ENCODE results near the gene KIAA0513.
A peak's percentile ranks its signal among the peaks of the same experiment; 100 is the strongest.

KIAA0513 gene, protein sequence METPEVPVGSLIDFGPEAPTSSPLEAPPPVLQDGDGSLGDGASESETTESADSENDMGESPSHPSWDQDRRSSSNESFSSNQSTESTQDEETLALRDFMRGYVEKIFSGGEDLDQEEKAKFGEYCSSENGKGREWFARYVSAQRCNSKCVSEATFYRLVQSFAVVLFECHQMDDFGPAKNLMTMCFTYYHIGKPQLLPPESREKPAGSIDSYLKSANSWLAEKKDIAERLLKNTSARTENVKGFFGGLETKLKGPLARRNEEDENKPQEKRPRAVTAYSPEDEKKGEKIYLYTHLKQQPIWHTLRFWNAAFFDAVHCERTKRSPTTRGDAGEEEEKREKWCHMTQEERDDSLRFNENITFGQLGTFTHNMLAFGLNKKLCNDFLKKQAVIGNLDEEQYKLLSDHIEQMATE

DNA sequence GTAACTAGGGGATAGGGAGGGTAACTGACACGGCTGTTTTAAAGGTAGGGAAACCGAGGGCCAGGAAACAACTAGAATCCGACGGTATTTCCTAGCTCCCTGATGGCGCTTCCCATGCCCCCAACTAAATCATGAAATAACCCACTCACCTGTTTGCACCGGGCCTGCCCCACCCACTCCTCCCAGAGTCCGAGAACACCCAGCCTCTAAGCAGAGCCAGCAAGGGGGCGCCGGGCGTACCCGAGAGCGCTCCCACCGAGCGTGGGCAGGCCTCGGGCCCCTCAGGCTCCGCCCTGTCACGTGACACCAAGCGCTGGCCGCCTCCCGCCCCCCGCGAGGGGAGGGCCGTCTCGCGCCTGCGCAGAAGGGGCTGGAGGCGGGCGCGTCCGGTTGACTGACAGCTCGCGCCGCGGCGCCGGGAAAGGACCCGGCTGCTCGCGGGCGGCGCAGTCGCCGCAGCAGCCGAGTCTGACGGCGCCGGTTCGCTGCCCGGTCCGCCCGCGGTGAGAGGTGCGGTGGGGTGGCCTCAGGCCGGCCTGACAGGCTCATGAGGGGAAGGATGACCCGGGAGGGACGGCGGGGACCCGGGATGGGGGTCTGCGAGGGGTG lies at the start of gene KIAA0513:
Gene KIAA0513 (plus strand): TSS at position 447 of the 609 bp plus-strand sequence. CDS start 39,277 bp downstream, outside the sequence.
- no peaks in the 10 kb centered on the region for H3K9me3 Mint-ChIP-seq

DNA sequence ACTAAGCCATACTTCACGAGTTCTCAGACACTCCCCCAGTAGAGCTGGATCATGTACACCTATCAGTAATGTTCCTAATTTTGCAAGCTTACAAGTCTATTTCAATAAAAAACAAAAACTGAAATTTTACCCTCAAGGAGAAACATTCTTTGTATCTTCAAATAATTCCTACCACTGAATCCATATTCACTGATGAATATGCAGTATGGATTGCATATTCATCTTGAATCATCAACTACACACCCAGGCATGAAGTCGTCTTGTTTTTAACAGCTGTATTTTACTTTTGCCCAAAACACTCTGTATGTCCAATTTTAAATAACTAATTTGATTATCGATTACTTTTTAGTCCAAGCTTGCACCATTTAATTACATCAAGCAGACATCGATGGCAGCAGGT lies 48.1 kb upstream of the KIAA0513 start:
- H3K27ac Mint-ChIP-seq = no peak overlapping the region
- peaks cover 55% of the 10 kb centered on the region for H3K36me3 Mint-ChIP-seq (ENCODE audit: low read depth)
- H3K27me3 Mint-ChIP-seq = no peaks in the 10 kb centered on the region
- H3K4me3 Mint-ChIP-seq = no peak overlapping the region
- no peaks in the 10 kb centered on the region for H3K9me3 Mint-ChIP-seq
- H3K4me1 Mint-ChIP-seq (ENCODE audit: low read depth) = no peaks in the 10 kb centered on the region

More for the DNA sequence above, at the start of gene KIAA0513:
- Mint-ChIP-seq H3K27ac (peak within 1 kb of the TSS; percentile 94), H3K27me3 (no peaks in the 10 kb centered on the region), H3K36me3 (ENCODE audit: low read depth) (peaks cover 4% of the 10 kb centered on the region), H3K4me1 (ENCODE audit: low read depth) (peaks cover 47% of the 10 kb centered on the region), H3K4me3 (peak within 1 kb of the TSS; percentile 88)

DNA sequence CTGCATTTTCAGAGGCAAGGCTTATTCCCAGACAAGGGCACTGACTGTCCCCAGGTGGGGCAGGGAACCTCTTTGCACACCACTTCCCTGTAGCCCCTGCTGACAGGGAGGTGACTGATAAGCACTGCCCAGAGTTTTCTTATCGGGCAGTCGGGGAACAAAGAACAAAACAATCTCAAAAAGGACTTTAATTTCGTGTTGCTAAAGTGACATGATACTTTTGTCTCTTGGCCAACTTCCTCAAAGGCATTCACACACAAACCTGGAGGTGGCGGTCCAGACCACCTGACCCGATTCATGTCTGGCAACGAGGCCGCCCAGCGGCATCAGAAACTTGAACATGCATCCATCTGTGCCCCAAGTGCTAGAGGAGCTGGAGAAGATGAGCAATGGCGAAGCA lies 45.2 kb upstream of the KIAA0513 start:
- H3K4me1 Mint-ChIP-seq (ENCODE audit: low read depth) = peaks cover 10% of the 10 kb centered on the region
- H3K27ac Mint-ChIP-seq = no peak overlapping the region
- no peak overlapping the region for H3K4me3 Mint-ChIP-seq
- H3K27me3 Mint-ChIP-seq = no peaks in the 10 kb centered on the region
- H3K9me3 Mint-ChIP-seq = no peaks in the 10 kb centered on the region
- peaks cover 50% of the 10 kb centered on the region for H3K36me3 Mint-ChIP-seq (ENCODE audit: low read depth)

DNA sequence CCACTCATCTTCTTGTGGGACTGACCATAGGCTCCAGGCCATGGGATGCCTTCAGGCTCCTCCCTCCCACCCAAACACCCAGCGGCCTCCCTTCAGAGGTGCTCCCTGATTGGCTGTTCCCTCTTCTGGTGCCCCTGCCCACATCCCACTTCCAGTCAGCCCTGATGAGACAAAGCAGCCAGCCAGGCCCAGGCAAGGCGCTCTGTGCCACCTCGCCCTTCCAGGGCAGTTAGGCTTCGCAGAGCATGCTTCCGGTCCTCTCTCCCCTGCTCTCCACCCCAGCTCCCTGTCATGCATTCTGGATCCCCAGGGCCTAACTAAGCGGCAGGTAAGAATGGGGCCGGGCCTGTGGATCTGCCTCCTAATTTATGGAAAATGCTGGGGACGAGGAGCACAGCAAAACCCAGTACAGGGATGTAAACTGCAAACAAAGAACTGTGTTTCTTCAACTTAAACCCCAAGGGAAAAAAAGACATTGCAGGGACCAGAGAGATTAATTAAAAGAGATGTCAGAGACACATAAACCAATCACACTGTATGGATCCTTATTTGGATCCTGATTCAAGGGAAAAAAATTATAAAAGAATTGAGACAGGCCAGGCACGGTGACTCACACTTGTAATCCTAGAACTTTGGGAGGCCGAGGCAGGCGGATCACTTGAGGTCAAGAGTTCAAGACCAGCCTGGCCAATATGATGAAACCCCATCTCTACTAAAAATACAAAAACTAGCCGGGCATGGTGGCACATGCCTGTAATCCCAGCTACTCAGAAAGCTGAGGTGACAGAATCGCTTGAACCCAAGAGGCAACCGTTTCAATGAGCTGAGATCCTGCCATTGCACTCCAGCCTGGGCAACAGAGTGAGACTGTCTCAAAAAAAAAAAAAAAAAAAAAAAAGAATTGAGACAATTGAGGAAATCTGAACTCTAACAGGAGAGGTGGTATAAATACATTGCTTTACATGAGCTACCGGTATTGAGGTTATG lies 42.2 kb upstream of the KIAA0513 start:
- Mint-ChIP-seq H3K4me1 (ENCODE audit: low read depth) (peaks cover 10% of the 10 kb centered on the region), H3K4me3 (no peak overlapping the region), H3K36me3 (ENCODE audit: low read depth) (peaks cover 53% of the 10 kb centered on the region), H3K27ac (no peak overlapping the region), H3K27me3 (no peaks in the 10 kb centered on the region), H3K9me3 (no peaks in the 10 kb centered on the region)

DNA sequence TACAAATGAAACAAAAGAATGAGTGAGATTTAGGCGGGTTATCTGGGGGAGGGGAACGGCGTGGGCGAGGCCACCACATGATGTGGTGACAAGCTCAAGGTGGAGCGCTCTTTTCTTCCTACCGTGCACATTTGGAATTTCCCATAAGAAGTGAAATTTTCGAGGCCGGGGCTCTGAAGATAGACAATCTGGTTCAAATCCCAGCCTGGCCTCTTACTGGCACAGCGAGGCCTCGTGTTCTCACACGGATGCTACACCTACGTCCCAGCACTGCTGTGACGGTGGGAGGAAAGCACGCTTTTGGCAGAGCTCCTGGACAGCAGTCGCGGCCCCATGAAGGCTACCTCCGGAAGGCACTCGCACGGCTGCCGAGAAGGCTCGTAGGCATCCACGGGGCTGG lies 41.5 kb upstream of the KIAA0513 start:
- Mint-ChIP-seq H3K4me1 (ENCODE audit: low read depth) (peaks cover 10% of the 10 kb centered on the region), H3K27me3 (no peaks in the 10 kb centered on the region), H3K27ac (no peak overlapping the region), H3K9me3 (no peaks in the 10 kb centered on the region), H3K36me3 (ENCODE audit: low read depth) (peaks cover 53% of the 10 kb centered on the region), H3K4me3 (no peak overlapping the region)

DNA sequence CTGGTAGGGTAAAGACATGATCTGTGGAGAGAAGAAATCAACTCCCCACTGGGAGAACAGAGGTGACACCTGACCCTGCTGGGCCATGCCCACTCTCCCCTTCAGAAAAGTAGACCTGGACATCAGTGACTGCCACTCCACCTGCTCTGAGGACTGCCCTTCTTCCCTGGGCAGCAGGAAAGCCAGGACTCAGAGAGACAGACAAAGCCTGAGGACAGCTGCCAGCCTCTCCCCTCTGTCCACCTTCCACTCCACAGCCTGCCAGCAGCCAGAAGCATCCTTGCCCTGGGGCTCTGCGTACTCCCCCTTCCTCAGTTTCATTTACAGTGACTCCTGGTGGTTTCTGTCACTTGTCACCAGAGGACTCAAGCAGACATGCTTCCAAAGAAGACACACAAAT lies 40.7 kb upstream of the KIAA0513 start:
- no peak overlapping the region for H3K27ac Mint-ChIP-seq
- no peaks in the 10 kb centered on the region for H3K27me3 Mint-ChIP-seq
- peaks cover 10% of the 10 kb centered on the region for H3K4me1 Mint-ChIP-seq (ENCODE audit: low read depth)
- no peak overlapping the region for H3K4me3 Mint-ChIP-seq
- no peaks in the 10 kb centered on the region for H3K9me3 Mint-ChIP-seq
- peaks cover 48% of the 10 kb centered on the region for H3K36me3 Mint-ChIP-seq (ENCODE audit: low read depth)

DNA sequence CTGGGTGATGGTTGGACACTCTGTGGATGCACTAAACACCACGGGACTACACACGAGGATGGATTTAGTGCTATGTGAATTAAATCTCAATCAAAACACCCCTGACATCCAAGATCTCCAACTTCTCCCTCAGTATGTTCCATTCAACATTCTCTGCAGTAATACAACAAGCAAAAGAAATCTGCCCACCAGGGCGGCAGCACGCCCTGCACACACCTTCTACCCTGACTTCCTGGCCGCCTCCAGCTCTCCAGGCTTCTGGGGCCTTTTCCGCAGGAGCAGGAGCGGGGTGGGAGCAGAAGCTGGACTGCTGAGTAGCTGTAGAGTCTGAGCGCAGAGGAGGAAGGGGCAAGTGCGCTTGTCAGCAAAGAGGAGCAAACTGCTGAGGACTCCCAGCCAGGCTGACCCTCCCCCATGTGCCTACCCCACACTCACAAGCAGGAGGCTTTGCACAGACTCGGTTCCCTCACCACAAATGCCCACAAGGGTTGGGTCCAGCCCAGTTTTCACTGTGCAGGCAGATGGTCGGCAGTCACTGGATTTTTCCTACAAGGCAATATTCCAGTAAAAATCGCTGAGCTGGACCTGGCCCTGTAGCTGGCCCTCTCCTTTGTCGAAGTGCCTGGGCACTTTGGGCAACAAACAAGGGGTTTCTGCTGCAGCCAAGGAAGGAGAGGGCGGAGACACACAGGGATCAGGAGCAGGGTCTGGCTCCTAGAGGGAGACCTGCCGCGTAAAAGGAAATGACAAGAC lies 39.1 kb upstream of the KIAA0513 start:
- Mint-ChIP-seq H3K27ac (no peak overlapping the region), H3K9me3 (no peaks in the 10 kb centered on the region), H3K4me1 (ENCODE audit: low read depth) (peaks cover 10% of the 10 kb centered on the region), H3K27me3 (no peaks in the 10 kb centered on the region), H3K4me3 (no peak overlapping the region), H3K36me3 (ENCODE audit: low read depth) (peaks cover 55% of the 10 kb centered on the region)

DNA sequence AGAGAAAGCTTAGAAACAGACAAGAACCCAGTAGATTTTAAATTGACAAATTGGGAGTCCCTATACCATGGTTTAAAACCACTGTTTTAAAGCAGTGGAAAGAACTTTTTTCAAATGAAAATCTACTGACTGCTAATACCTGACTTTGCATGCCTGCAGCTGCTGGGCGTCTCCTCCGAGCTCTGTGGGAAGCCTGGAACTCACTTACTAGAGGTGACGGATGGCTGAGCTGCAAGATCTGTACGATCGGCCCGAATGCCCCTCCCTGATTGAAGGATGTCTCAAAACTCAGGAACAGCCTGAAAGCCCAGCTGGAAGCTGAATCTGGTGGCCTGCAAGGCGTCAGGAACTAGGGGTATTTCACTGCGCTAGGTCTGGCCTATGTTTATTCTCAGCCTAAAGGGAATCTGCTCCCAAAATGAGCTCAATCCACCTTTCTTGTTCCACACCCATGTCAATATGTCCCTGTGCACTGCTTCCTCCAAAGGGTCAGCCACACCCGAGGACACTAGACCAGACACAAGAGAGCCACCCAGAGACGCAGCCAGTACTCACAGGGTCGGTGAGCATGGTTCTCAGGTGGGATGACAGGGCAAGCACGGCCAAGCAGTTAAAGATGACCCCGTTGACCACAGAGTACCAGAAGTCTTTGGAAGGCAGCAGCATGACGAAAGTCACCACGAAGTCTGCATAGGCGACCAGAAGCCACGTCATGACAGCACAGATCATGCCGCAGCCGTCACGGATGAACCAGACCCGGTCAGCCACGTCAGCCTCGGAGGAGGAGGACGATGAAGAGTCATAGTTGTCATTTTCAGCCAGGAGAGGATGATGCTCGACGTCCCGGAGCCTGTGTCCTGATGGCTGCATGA lies 37.6 kb upstream of the KIAA0513 start:
- Mint-ChIP-seq H3K4me1 (ENCODE audit: low read depth) (peaks cover 10% of the 10 kb centered on the region), H3K27ac (no peak overlapping the region), H3K4me3 (no peak overlapping the region), H3K36me3 (ENCODE audit: low read depth) (peaks cover 67% of the 10 kb centered on the region), H3K9me3 (no peaks in the 10 kb centered on the region), H3K27me3 (no peaks in the 10 kb centered on the region)

DNA sequence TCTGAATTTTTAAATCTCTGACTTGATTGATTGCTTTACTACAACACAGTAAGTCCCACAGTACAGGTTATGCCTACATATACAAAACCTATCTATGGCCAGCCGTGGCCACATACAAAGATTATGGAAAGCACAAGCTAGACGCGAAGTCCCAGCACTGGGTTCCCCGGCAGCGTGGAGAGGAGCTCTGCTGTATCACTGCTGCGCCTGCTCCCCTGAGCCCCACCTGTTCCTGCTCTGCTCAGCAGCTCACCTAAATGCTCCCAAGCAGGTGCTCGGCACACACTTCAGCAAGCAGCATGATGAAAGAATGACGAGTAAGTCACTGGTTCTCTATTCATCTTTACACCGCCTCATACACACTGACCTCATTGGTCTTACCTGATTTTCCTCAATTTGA lies 36.8 kb upstream of the KIAA0513 start:
- H3K4me3 Mint-ChIP-seq = no peak overlapping the region
- peaks cover 12% of the 10 kb centered on the region for H3K4me1 Mint-ChIP-seq (ENCODE audit: low read depth)
- no peak overlapping the region for H3K27ac Mint-ChIP-seq
- H3K9me3 Mint-ChIP-seq = no peaks in the 10 kb centered on the region
- no peaks in the 10 kb centered on the region for H3K27me3 Mint-ChIP-seq
- peaks cover 67% of the 10 kb centered on the region for H3K36me3 Mint-ChIP-seq (ENCODE audit: low read depth)

DNA sequence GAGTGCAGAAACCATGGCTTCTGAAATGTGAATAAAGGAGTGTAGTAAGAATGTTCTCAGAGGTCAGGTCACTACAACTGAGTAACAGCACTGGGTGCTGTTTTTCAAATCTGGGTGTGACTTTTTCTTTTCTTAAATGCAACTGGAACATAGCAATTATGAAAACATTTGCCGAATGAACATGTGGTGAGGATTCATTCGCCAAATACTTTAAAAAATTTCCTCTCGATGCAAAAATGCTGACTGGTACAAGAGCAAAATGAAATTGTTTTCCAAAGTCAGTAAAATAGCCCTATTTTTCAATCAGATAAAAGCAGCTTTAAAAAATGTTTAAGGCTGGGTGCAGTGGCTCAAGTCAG lies 34.9 kb upstream of the KIAA0513 start:
- Mint-ChIP-seq H3K27ac (no peak overlapping the region), H3K9me3 (no peaks in the 10 kb centered on the region), H3K36me3 (ENCODE audit: low read depth) (peaks cover 64% of the 10 kb centered on the region), H3K4me3 (no peak overlapping the region), H3K4me1 (ENCODE audit: low read depth) (peaks cover 16% of the 10 kb centered on the region), H3K27me3 (no peaks in the 10 kb centered on the region)

DNA sequence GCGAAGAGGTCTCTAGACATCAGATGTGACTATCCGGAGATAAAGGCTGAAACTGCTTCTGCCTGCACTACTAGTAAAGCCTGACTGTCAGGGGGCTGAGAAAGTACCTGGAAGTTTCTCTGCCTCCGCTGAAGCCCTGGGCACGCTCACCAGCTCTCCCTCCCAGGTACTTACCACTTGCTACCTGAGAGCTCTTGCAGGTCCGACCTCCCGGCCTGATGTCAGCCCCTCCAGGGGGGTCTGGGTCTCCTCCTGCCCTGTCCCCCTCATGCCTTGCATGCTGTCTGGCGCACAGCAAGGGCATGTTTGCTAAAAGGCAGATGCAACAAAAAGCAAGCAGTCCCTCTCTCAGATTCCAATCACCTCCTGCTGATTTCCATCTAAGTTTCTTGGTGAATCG lies 33.7 kb upstream of the KIAA0513 start:
- Mint-ChIP-seq H3K27ac (no peak overlapping the region), H3K27me3 (no peaks in the 10 kb centered on the region), H3K4me1 (ENCODE audit: low read depth) (peaks cover 16% of the 10 kb centered on the region), H3K9me3 (no peaks in the 10 kb centered on the region), H3K36me3 (ENCODE audit: low read depth) (peaks cover 54% of the 10 kb centered on the region), H3K4me3 (no peak overlapping the region)

DNA sequence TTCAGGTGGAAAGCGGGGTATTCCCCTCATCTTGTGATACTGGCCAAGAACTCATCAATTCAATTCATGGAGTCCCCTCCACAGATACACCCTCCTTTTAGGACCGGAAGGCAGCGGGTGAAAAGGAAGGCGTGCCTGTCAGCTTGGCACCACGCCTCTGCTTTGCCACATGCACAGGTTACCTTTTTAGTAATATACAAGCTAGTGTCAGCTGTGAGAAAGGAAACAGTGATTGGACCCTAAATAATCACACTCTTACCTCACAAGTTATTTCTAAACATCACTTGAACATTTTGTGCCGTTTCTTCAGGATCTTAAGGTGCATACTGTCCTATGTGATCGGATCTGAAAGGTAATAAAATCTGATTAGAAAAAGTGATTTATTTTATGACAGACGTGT lies 31.9 kb upstream of the KIAA0513 start:
- Mint-ChIP-seq H3K9me3 (no peaks in the 10 kb centered on the region), H3K4me1 (ENCODE audit: low read depth) (peaks cover 20% of the 10 kb centered on the region), H3K27me3 (no peaks in the 10 kb centered on the region), H3K27ac (no peak overlapping the region), H3K4me3 (no peak overlapping the region), H3K36me3 (ENCODE audit: low read depth) (peaks cover 48% of the 10 kb centered on the region)

DNA sequence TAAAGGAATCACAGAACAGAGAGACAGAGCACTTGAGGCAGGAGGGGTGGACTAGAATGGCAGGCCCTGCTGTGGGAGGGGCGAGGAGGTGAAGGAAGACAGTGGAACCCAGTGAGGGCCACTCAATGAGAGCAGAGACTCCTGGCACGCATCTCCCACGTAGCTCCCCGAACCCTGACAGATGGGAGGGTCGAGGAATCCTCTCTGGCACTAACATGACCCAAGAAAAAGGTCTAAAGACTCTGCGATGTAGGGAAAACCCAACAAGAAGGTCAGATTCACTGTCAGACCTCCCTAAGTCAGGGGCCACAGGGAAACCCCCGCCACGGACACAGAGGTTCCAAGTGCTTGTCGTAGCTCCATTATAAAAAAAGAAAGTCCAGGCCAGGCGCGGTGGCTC lies 31.2 kb upstream of the KIAA0513 start:
- Mint-ChIP-seq H3K4me3 (no peak overlapping the region), H3K9me3 (no peaks in the 10 kb centered on the region), H3K27me3 (no peaks in the 10 kb centered on the region), H3K36me3 (ENCODE audit: low read depth) (peaks cover 48% of the 10 kb centered on the region), H3K27ac (no peak overlapping the region), H3K4me1 (ENCODE audit: low read depth) (peaks cover 20% of the 10 kb centered on the region)

Data from stimulated activated naive CD8-positive, alpha-beta T cell treated with anti-CD3 and anti-CD28 coated beads, Interleukin-15, Interleukin-2, amounts not matched to agents 100 ng/mL and 50 ng/mL, for 24 hours (primary cell).